ENCODE data around the gene CAPRIN1.

- TF ChIP-seq, protein P1, sequence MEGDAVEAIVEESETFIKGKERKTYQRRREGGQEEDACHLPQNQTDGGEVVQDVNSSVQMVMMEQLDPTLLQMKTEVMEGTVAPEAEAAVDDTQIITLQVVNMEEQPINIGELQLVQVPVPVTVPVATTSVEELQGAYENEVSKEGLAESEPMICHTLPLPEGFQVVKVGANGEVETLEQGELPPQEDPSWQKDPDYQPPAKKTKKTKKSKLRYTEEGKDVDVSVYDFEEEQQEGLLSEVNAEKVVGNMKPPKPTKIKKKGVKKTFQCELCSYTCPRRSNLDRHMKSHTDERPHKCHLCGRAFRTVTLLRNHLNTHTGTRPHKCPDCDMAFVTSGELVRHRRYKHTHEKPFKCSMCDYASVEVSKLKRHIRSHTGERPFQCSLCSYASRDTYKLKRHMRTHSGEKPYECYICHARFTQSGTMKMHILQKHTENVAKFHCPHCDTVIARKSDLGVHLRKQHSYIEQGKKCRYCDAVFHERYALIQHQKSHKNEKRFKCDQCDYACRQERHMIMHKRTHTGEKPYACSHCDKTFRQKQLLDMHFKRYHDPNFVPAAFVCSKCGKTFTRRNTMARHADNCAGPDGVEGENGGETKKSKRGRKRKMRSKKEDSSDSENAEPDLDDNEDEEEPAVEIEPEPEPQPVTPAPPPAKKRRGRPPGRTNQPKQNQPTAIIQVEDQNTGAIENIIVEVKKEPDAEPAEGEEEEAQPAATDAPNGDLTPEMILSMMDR (conservative IDR thresholded peaks at IDR 0.05; ENCODE audit: low read depth, low read length), result no peak
- no peak for TF ChIP-seq EZH2 (IDR thresholded peaks at IDR 0.05; ENCODE audit: low read length, unreplicated experiment)
- TF ChIP-seq EZH2phosphoT487 (IDR thresholded peaks at IDR 0.05; ENCODE audit: borderline replicate concordance, low read length), result no peak
Observed at GRCh38 chr11:34040571-34040970, 11.0 kb upstream of the CAPRIN1 start.
